Loucy (cell line): Measurements from ENCODE around the gene PCF11.

ENCODE experiments used
- H2AFZ ChIP-seq: fragments of 200-600 bp; sonication (generic); 2 replicates; pipeline ENCODE4 v1.6.0; 2016; ENCODE audit warnings: antibody characterized with exemption, mild to moderate bottlenecking, low read length, moderate library complexity
- H3F3A ChIP-seq: fragments of 200-600 bp; 2 replicates; pipeline ENCODE4 v1.6.0; 2016; ENCODE audit warnings: antibody characterized with exemption, low read depth, mild to moderate bottlenecking
- H3K27me3 ChIP-seq: fragments of 200-600 bp; sonication (generic); 2 replicates; pipeline ENCODE4 v1.6.1; 2014; ENCODE audit warnings: low read length, mild to moderate bottlenecking; ENCODE audit not compliant: insufficient read depth, poor library complexity, severe bottlenecking
- H3K36me3 ChIP-seq: fragments of 200-600 bp; sonication (generic); 2 replicates; pipeline ENCODE4 v1.6.1; 2016; ENCODE audit warnings: low read length; ENCODE audit not compliant: insufficient read depth
- H3K4me1 ChIP-seq: fragments of 200-600 bp; sonication (generic); 2 replicates; pipeline ENCODE4 v1.5.1; 2014; ENCODE audit warnings: low read length, mild to moderate bottlenecking; ENCODE audit not compliant: insufficient read depth, poor library complexity, severe bottlenecking
- H3K4me2 ChIP-seq: fragments of 200-600 bp; sonication (generic); 2 replicates; pipeline ENCODE4 v1.6.0; 2014; ENCODE audit warnings: antibody characterized with exemption, low read length, low read depth, mild to moderate bottlenecking; ENCODE audit not compliant: poor library complexity, severe bottlenecking
- H3K4me3 ChIP-seq: fragments of 200-600 bp; sonication (generic); 2 replicates; pipeline ENCODE4 v1.5.1; 2014; ENCODE audit warnings: low read length, mild to moderate bottlenecking, mixed read lengths; ENCODE audit not compliant: poor library complexity, severe bottlenecking
- H3K79me2 ChIP-seq: fragments of 200-600 bp; sonication (generic); 2 replicates; pipeline ENCODE4 v1.6.1; 2014; ENCODE audit warnings: low read length; ENCODE audit not compliant: insufficient read depth
- H3K9ac ChIP-seq: fragments of 200-600 bp; sonication (generic); 2 replicates; pipeline ENCODE4 v1.6.0; 2014; ENCODE audit warnings: mild to moderate bottlenecking, low read depth, low read length, moderate library complexity; ENCODE audit not compliant: poor library complexity, severe bottlenecking
- H3K9me2 ChIP-seq: fragments of 200-600 bp; sonication (generic); replicated peaks from 2 replicates; pipeline ENCODE4 v1.6.1; 2016; ENCODE audit warnings: low read depth, low read length, mixed read lengths
- H3K9me3 ChIP-seq: fragments of 200-600 bp; sonication (generic); 2 replicates; pipeline ENCODE4 v1.6.1; 2014; ENCODE audit warnings: mild to moderate bottlenecking, antibody characterized with exemption, low read length, low read depth; ENCODE audit not compliant: insufficient read depth
- H4K20me1 ChIP-seq: fragments of 200-600 bp; sonication (generic); 2 replicates; pipeline ENCODE4 v1.6.0; 2014; ENCODE audit warnings: antibody characterized with exemption, low read length, mild to moderate bottlenecking; ENCODE audit not compliant: insufficient read depth, poor library complexity, severe bottlenecking
- EZH2phosphoT487 ChIP-seq: fragments of 200-600 bp; IDR thresholded peaks from 2 replicates; pipeline ENCODE4 v1.6.1; 2018; ENCODE audit warnings: antibody characterized with exemption, mild to moderate bottlenecking, moderate library complexity, borderline replicate concordance
- TF ChIP-seq, protein P1 (sequence below): fragments of 200-600 bp; sonication (generic); conservative IDR thresholded peaks from 2 replicates; pipeline ENCODE4 v1.5.1; 2014; ENCODE audit warnings: mild to moderate bottlenecking, antibody characterized with exemption, low read length

PCF11 gene

GRCh38 chr11:83221694-83222093 lies 64.8 kb downstream of the PCF11 start:
- Histone ChIP-seq H3K79me2 (no peaks in the 10 kb centered on the region), H3K4me2 (no peak overlapping the region), H3K36me3 (no peaks in the 10 kb centered on the region), H3K4me3 (no peak overlapping the region), H3K9ac (no peak overlapping the region), H3K27me3 (no peaks in the 10 kb centered on the region), H4K20me1 (no peaks in the 10 kb centered on the region), H3F3A (no peaks in the 10 kb centered on the region), H3K9me3 (no peaks in the 10 kb centered on the region), H3K4me1 (no peaks in the 10 kb centered on the region), H2AFZ (no peak overlapping the region), H3K9me2 (no peaks in the 10 kb centered on the region)
- no peak for TF ChIP-seq EZH2phosphoT487
- TF ChIP-seq, protein P1, sequence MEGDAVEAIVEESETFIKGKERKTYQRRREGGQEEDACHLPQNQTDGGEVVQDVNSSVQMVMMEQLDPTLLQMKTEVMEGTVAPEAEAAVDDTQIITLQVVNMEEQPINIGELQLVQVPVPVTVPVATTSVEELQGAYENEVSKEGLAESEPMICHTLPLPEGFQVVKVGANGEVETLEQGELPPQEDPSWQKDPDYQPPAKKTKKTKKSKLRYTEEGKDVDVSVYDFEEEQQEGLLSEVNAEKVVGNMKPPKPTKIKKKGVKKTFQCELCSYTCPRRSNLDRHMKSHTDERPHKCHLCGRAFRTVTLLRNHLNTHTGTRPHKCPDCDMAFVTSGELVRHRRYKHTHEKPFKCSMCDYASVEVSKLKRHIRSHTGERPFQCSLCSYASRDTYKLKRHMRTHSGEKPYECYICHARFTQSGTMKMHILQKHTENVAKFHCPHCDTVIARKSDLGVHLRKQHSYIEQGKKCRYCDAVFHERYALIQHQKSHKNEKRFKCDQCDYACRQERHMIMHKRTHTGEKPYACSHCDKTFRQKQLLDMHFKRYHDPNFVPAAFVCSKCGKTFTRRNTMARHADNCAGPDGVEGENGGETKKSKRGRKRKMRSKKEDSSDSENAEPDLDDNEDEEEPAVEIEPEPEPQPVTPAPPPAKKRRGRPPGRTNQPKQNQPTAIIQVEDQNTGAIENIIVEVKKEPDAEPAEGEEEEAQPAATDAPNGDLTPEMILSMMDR = no peak

GRCh38 chr11:83222499-83222898 lies 65.6 kb downstream of the PCF11 start:
- no peak overlapping the region for H3K4me3 ChIP-seq
- H3K36me3 ChIP-seq = no peaks in the 10 kb centered on the region
- no peaks in the 10 kb centered on the region for H3K4me1 ChIP-seq
- H4K20me1 ChIP-seq = no peaks in the 10 kb centered on the region
- H3F3A ChIP-seq = no peaks in the 10 kb centered on the region
- no peaks in the 10 kb centered on the region for H3K9me2 ChIP-seq
- no peaks in the 10 kb centered on the region for H3K79me2 ChIP-seq
- H3K9ac ChIP-seq = no peak overlapping the region
- no peak overlapping the region for H2AFZ ChIP-seq
- no peaks in the 10 kb centered on the region for H3K27me3 ChIP-seq
- no peaks in the 10 kb centered on the region for H3K9me3 ChIP-seq
- no peak overlapping the region for H3K4me2 ChIP-seq
- TF ChIP-seq, protein P1 = no peak
- TF ChIP-seq EZH2phosphoT487 = no peak

DNA sequence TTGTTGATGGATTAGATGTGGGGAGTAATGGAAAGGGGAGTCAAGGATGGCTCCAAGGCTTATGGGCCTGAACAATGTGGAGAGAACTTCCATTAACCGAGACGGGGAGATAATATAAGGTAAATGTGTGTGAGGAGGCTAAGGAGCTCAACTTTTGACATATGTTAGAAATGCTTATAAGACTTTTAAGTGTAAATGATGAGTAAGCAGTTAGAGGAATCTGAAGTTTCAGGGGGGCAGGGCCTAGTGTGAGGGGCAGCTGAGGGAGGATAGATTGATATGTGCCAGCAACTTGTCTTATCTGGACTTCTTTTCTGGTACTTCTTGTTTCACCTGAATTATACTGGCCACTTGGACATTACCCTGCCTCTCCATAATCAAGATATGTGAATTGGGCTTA lies 66.5 kb downstream of the PCF11 start:
- Histone ChIP-seq H3K9me2 (no peaks in the 10 kb centered on the region), H4K20me1 (no peaks in the 10 kb centered on the region), H3F3A (no peaks in the 10 kb centered on the region), H3K4me3 (no peak overlapping the region), H3K4me2 (no peak overlapping the region), H2AFZ (no peak overlapping the region), H3K36me3 (no peaks in the 10 kb centered on the region), H3K79me2 (no peaks in the 10 kb centered on the region), H3K4me1 (no peaks in the 10 kb centered on the region), H3K9me3 (no peaks in the 10 kb centered on the region), H3K9ac (no peak overlapping the region), H3K27me3 (no peaks in the 10 kb centered on the region)
- TF ChIP-seq EZH2phosphoT487 = no peak
- TF ChIP-seq, protein P1 = no peak
